NCI-H2029 treated with DMSO at 0.1 percent for 48 hours (cell line): Measurements from ENCODE around the gene RAD50.

Source experiments
- DNase-seq: peaks from one replicate; lab custom pipeline; 2025; lab: John Stamatoyannopoulos, UW

The RAD50 gene

DNA sequence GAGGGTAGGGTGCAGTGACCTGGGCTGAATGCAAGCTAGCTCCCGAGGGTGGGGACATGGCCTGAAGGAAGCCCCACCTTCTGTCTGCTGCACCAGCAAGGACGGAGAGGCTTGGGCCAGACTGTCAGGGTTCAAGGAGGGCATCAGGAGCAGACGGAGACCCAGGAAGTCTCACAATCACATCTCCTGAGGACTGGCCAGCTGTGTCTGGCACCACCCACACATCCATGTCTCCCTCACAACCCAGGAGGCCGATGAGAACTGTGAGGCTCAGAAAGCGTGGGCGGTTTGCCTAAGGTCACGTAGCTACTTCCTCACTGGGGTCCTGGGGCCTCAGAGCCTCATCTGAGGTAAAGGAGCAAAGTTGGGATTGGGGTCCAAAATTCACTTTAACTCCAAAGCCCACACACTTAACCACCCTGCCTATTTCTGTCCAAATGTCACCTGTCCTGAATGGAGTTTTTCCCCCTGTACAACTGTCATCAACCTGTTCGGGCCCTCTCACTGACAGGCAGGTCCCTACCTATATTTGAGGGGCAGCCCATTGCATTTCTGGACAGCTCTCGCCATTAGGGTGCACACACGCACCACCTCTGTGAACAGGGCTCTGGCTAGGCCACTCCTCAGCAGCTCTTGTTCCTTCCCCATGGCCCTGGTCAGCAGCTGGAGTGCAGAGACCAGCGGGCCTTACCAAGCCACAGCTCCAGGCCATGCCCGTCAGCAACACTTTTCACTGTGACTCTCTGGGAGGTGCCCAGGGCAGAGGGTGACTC is 104.6 kb downstream of the RAD50 start:
- no peak for DNase-seq

DNA sequence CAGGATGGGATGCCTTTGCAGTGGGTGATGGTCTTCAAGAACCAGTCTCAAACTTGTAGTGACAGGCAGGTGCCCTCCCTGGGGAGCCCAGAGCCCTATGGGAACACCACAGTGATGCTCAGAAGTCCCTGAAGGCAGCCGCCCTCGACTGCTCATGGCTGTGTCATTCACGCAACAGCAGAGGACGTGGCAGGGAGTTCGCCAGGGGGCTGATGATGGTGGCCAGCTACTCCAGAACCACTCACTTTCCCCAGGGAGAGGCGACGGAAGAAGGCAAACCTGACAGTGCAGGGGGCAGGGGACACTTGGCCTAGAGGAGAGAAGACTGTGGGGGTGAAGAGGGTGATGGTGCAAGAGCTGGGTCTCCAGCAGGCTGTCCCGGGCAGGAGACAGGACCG is 105.2 kb downstream of the RAD50 start:
- DNase-seq = no peak

DNA sequence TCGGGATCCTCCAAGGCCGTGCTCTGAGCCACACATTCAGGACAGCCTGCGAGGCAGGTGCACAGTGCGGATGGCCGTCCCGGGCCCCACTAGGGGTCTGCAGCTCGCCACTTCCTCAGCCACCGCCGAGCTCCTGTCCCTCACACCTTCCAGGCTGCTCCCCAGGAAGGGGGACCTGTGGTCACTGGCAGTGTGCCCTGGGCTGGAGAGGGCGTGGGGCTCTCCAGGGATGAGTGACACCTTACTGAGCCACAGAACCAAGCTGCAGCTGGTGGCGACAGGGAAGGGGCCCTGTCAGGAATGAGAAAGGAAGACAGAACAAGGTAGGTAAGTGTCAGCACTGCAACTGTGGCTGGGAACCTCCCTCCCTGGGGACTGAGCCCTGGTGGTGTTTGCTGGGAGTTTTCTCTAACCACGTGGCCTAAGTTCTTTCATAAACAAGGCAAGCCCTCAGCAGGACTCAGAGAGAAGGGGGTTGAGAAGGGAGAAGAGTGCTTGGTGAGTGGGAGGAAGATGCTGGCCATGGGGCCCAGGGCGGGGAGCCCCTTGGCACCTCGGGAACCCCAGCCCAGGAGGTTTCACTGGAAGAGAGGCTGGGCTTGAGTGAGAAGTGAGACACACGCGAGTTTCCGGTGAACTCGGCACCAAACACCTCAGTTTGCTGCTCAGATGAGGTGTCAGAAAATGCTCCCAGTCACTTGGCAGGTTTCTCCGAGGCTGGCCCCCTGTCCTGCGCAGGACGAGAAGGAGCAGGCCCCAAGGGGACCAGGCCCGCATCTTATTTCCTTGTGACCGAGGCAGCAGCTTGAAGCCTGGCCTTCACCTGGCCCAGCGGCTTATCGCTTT is 106.4 kb downstream of the RAD50 start:
- DNase-seq = no peak

DNA sequence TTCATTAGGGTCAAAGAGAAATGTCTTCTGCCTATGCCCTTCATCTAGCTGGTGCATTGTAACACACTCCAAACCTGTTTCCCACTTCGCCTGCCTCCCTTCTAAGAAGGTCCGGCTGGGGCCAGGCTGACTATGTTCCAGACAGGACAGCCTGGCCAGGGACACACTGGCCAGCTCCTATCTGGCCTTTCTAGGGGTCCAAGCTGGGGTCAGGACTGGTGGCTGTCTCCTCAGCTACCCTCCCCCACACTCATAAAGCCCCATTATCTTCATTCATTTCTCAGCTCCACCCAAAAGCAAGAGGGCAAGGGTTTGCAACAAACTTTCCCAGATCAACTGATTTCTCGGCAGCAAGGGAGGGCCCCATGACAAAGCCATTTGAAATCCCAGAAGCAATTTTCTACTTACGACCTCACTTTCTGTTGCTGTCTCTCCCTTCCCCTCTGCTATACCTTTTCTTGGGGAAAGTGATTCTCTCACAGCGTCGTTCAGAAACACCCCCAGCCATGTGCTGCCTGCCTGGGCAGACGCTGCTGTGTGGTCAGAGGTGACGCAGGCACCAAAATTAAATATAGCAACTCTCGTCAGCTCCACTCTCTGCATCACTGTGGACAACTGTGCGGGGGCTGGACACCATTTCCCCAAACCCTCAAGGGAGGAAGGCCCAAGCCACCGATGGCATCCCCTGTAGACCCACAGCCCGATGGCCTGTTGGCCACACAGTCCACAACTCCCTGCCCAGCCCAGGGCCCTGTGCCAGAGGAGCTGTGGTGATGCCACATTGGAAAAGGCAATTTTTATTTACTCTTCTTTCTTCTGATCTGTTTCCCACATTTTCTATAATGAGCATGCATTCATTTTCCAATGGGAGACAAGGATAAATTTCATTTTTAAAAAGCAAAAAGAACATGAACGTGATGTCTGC is 107.3 kb downstream of the RAD50 start:
- DNase-seq = no peak

DNA sequence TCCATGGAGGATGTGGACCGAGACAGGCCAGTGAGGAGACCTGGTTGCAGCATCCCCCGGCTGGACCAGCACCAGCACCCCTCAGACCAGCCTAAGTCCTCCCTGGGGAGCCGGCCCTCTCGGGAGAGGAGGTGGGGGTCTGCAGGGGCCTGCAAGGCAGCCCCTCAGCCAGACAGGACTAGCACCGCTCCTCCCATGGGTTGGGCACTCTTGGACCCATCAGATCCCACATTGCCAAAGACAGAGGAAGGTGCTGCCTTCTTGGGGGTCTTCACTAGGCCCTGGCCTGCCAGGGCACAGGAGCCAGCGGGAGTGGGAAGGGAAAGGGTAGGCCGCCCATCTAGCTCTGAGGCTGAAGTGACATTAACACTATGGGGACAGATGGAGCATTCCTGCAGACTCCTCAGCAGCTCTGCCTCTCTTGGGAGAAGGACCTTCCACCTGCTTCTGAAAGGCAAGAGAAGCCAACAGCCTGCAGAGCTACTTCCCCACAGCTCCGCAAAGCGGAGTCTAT is 108.0 kb downstream of the RAD50 start:
- DNase-seq = no peak

DNA sequence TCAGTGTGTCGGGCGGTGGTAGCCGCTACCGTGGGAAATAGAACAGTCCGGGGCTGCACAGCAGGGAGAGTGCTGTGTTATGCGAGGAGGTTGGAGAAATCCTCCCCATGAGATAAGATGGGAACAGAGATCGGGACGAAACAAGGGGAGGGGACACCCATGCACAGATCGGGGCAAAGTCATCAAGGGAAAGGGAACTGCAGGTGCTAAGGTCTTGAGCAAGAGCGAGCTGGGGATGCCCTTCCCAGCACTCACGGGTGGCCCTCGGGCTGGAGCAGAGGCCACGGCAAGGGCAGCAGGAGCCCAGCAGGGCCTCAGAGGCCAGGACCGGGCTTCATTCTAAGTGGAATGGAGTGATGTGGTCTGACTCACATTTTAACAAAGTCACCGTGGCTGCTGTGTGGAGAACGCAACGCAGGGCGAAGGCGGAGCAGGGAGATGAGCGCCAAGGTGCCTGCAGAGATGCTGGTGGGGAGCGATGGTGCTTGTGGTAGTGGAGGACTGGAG is 108.8 kb downstream of the RAD50 start:
- no peak for DNase-seq

DNA sequence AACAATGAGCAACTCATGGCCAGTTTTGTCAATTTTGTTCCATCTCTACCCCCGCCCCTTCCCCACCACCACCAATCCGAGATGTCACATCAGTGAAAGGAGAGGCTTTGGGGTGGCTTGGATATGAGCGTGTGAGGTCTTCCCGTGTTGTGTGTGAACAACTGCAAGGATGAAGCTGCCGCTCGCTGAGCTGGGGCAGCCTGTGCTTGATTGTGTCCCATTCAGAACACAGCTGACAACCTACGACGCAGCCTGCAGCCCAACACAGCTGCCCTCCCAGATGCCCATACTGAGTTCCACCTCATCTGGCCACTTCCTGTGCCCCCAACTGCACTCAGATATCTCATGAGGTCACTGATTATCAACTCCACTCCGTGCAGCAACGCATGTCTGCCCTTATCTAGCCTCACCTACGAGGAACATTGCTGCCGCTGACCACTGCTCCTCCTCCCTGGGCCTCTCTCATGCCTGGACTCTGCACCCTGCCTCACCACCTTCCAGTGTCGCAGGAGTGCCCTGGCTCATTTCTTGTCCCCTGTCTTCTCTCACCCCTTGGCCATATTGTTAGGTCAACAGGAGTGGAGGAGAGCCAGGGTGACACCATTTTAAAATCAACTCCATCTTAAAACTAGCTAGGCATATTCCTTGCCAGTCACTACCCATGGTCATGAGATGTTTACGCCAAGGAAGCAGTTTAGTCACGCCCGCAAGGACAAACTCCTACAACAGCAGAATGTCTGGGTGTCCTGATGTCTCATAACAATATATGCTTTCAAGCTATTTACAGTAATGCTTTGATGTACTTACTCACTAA is 109.7 kb downstream of the RAD50 start:
- no peak for DNase-seq

DNA sequence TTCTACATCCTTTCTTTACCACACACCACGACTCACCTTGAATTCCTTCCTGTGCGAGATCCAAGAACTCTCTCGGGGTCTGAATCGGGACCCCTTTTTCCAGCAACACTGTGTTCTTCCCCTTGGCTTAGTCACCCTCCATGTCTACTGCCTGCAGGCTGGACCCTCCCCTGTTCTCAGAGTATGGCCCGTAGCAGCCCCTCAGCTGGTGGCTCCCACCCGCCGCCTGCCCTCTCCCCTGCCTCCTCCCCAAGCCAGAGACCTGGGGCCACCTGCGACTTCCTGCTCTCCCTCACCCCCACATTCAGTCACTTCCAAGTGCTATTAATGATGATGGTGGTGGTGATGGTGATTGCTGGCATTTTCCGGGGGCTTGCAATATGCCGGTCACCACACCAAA is 110.5 kb downstream of the RAD50 start:
- no peak for DNase-seq

DNA sequence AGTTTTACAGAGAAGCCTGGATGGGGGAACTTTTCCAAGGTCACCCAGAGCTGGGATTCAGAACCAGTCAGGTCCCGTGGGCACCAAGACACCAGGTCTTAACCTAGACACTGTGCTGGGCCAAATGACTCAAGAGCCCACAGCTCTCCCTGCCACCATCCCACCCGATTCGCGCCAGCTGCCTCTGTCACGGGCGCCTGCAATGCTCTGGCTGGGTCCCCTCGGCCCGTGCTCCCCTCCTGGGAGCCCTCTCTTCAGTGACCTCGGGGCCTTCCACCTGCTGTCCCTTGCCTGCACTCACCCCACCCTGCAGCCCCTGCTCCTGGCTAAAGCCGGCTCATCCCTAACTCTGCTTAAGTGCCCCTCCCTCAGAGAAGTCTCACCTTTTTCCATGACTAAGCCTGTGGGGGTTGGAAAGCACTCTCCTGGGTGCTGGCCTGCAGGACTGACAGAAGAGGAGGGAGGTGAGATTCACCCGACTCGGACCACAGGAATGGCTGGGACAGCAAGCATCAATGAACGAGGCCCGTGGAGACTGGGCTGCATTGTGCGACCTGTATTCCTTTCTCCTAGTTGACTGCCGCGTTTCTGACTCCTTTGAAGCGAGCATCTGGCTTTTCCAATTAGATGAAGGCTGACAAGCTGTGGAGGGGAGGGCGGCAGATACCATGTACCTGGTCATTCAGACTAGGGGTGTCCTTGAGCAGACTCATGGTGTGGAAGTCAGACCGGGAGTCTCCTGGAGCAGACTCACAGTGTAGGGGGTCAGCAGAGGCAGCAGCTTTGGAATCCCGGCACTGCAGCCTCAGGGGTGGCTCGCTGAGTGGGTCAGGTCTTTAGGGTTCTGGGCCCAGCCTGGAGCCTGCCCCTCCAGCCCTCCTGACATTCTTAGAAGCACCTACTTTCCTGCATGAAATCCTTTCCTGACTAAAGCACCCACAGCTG is 111.3 kb downstream of the RAD50 start:
- DNase-seq = no peak

DNA sequence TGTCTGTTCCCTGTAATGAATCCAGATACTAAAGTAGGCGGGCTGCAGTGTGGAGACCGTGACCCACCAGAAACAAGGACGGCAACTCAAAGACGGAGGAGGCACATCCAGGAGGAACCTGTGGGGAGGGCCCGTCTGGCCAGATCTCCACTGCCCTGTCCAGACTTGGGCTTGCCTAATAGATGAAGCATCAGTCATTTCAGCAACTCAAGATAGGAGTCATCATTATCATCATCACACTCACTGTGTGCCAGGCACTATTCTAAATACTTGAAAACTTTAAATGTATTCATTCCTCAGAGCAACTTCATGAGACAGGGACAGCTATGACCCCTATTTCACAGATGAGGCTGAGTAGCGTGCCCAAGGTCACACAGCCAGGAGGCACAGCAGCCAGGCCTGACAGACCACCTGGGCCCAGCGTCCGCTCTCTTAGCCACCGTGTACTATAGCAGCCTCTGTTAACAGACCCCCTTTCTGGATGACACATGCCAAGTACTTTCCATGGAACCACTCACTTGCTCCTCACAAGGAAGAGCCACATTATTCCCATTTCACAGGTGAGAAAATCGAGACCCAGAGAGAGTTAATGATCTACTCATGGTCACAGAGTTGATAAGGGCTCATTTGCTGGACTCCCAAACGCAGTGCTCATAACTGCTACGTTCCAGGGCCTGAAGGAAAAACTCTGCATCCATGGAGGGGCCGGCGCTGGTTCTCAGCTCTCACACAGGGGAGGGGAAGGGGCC is 112.1 kb downstream of the RAD50 start:
- DNase-seq = no peak

DNA sequence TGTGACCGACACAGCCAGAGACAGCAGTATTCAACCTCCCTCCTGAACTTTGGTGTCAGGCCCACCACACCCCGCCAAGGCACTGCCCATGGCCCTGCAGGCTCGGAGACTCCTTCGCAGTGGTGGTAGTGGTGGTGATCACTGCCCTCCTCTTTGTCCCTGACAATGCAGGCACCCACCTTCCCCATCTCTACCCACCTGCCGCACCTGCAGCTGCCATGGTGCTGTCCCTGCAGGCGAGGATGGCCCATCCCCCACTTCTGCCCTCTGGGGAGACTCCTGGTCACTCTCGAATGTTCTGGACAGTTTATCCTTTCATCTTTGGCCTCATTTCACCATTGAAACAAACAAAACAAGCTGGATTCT is 112.7 kb downstream of the RAD50 start:
- no peak for DNase-seq

DNA sequence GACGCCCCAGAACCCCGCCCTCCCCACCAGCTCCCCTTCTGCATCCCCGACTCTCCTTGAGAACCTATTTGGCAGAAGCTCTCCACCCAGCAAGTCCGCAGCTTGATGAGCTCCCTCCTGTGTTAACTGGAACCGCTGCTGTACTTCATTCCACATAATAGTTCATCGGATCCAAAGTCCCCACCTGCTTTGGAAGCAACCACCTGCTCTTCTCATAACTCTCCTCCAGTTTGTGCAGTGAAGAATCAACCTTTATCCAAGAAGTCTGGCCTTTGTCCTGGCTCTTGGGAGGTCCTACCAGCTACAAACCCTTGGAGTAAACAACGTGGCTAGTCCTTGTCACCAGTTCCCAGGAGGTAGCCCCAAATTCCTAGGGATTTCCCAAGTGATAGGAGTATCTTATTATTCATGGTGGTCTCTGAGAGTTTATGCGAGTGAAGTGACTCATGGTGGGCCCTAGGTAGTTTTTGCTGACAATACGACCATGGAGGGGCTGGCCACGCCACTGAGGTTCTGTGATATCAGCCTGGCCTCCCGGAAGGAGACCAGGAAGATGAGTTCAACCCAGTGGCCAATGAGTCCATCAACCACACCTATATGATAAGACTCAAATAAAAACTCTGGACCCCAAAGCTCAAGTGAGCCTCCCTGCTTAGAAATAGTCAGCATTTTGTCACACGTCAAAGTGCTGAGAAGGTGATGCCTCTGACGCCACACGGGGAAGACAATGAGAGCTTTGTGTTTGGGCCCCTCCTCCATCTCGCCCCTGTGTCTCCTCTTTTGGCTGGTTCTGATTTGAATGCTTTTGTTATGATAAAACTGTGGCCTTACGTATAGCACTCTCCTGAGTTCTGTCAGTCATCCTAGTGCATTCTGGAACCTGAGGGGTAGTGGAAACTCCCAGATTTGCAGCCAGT is 113.4 kb downstream of the RAD50 start:
- no peak for DNase-seq

DNA sequence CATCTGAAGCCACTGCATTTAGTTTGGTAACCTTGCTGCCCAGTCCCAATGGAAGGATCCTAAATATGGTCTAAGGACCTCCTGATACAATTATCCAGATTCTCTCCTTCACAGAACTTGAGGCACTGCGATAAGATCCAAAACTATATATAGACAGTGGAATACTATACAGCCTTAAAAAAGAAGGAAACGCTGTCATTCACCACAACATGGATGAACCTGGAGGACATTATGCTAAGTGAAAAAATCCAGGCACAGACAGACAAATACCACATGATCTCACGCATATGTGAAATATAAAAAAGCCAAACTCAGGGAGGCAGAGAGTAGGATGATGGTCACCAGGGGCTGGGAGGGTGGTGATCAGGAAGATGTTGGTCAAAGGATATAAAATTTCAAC is 114.2 kb downstream of the RAD50 start:
- no peak for DNase-seq

DNA sequence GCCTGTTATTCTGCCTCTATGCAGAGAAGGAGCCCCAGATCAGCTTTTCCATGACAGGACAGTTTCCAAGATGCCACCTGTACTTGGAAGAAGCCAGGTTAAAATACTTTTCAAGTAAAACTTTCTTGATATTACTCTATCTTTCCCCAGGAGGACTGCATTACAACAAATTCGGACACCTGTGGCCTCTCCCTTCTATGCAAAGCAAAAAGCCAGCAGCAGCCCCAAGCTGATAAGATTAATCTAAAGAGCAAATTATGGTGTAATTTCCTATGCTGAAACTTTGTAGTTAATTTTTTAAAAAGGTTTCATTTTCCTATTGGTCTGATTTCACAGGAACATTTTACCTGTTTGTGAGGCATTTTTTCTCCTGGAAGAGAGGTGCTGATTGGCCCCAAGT is 116.7 kb downstream of the RAD50 start:
- DNase-seq = no peak

DNA sequence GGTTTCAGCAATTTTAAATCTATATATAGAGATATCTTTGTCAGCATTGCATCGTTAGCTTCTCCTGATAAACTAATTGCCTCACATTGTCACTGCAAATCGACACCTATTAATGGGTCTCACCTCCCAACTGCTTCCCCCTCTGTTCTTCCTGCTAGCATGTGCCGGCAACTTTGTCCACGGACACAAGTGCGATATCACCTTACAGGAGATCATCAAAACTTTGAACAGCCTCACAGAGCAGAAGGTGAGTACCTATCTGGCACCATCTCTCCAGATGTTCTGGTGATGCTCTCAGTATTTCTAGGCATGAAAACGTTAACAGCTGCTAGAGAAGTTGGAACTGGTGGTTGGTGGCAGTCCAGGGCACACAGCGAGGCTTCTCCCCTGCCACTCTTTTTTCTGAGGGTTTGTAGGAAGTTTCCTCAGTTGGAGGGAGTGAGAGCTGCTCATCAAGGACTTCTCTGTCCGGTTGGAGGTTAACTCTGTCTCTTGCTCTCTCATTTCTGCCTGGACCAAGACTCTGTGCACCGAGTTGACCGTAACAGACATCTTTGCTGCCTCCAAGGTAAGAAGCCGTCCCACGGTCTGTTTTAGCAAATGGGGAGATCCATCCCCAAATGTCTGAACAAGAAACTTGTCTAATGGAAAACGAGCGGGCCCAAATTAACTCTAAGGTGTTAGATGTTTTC is 117.3 kb downstream of the RAD50 start, which contains the start of gene IL4:
IL4 (plus strand) TSS at position 51 of the 692 bp plus-strand sequence; CDS start at position 113, 62 bp downstream.
- no peak for DNase-seq

DNA sequence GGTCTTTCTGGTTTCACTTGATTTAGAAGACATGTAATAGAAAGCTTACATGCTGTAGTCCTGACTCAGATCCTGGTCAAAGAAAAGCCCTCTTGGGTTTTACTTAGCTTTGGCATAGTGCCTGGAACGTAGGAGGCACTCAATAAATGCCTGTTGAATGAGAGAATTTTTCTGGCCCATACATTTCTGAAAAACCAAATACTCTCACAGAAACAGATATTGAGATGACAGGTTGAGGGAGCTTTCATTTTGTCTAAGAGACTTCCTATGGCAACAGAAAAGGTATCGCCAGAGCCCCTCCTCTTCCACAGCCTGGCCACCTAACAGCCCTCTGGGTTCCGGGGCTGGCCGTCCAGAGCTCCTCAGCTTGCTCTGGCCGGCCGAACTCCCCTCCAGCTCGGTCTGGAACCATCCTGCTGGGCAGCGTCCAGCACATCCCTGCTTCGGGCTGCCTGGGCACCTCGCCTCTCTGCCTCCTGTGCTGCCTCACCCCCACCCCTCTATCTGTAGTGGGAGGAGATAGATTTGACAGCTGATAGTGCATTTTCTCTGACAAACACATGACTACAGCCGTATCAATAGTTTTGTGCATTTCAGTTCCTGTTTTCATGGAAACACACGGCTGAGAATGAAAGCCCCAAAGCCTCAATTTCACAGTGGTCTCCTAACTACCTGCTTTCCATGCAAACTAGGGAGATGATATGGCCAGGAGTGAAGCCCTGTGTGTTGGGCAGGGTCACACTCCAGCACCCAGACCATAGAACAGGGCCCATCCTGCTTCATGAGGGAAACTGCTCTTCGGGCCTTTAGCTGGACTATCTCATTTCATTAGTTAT is 118.1 kb downstream of the RAD50 start:
- DNase-seq = no peak
